Pancreas (tissue), 10 donors: Measurements from ENCODE around the gene STBD1. TPM values are rescaled to one million over a fixed set of nuclear protein-coding genes. Genes with fewer than 3 reads are reported as not detected.

ENCODE experiments used
- ATAC-seq, 4 donors: fragments of 200-7000 bp; cut with Tn5 transposase; one replicate each; pipeline versions ENCODE4 v1.8.0 to v1.9.1; 2020; ENCODE audit warnings: mild to moderate bottlenecking in 4 of 4, moderate library complexity in 4 of 4
- DNase-seq, 6 donors: peaks; one replicate each; pipeline ENCODE4 v3.0.0-alpha.2; 2020
- FAIRE-seq: peaks from 2 replicates; lab custom pipeline; 2012; peaks lifted over from hg19 to GRCh38; lab: Jason Lieb, UNC
- H3K27ac ChIP-seq, 4 donors: fragments of 200-600 bp; sonication (generic); 1 replicate in 3 of 4; 2 replicates in 1 of 4; pipeline versions ENCODE4 v1.5.0 to v1.8.0; 2020
- H3K27me3 ChIP-seq, 4 donors: fragments of 200-600 bp; one replicate each; pipeline ENCODE4 v1.8.0; 2021
- H3K36me3 ChIP-seq, 3 donors: fragments of 200-600 bp; sonication (generic) in 1 of 3; one replicate each; pipeline versions ENCODE4 v1.5.0 to v1.8.0; 2020 to 2021
- H3K4me1 ChIP-seq, 3 donors: fragments of 200-600 bp; one replicate each; pipeline ENCODE4 v1.8.0; 2021
- H3K4me3 ChIP-seq, 4 donors: fragments of 200-600 bp; sonication (generic) in 2 of 4; one replicate each; pipeline versions ENCODE4 v1.5.0 to v1.8.0; 2020 to 2021
- H3K9me3 ChIP-seq, 4 donors: fragments of 200-600 bp; one replicate each; pipeline ENCODE4 v1.8.0; 2021
- CTCF ChIP-seq, 4 donors: fragments of 200-600 bp; sonication (generic) in 3 of 4; IDR thresholded peaks; one replicate each; pipeline versions ENCODE4 v1.5.0 to v1.8.0; 2021; ENCODE audit warnings: antibody characterized with exemption in 4 of 4
- WGBS, 2 donors: extraction: QIAGEN DNeasy Blood & Tissue Kit; methylation state at CpG; one replicate each; pipeline ENCODE4 v1.1.7; 2013; 5-methylcytosine and 5-hydroxymethylcytosine counted together
- intact Hi-C, 3 donors: fragments of 100-400 bp; cut with DNase I; formaldehyde crosslinking; loops; one replicate each; pipeline versions ENCODE4 v1.11.1 to v1.14.2; 2022
- polyA plus RNA-seq, 2 donors: library from polyadenylated mRNA; stranded (reverse); fragments of 200-250 nt; gene quantifications; one replicate each; pipeline ENCODE4 v1.2.3, GENCODE V29; 2013
- total RNA-seq, 6 donors: library from RNA; stranded (reverse); fragmentation: NEBNext Ultra II Directional in 4 of 6; extraction: Animal tissue kit (Norgen Biotek cat#: 25700) in 4 of 6; gene quantifications; one replicate each; pipeline versions ENCODE4 v1.2.1 to v1.2.4, GENCODE V29; 2021 to 2023
- donor health status: healthy with polysubstance abuse.
- donor health status: DM: no; HTN: no; CAD: no; lungs with moderate emphysema.
- donor health status: DM: no; HTN: no; CAD: no.
- donor health status: control.
- donor health status: control.
- donor health status: Bipolar disorder and iron deficiency.
- donor health status: DM: yes; HTN: yes; CAD: no.
- donor health status: DM: no; HTN: no; CAD: no.
- donor health status: DM: no; HTN: no; CAD: no.
- donor health status: DM: yes; HTN: yes; CAD: no.

STBD1 gene
- total and polyA plus RNA-seq, 8 donors: 1.7 to 6.5 (median 3.1) TPM

GRCh38 chr4:76265631-76266218 is 40.8 kb upstream of the STBD1 start:
- Histone ChIP-seq H3K27me3 (no peaks in the 10 kb centered on the region), H3K36me3 (peaks cover 0 to 20% (median 0%) of the 10 kb centered on the region in 3 donors), H3K4me3 (no peak overlapping the region), H3K4me1 (no peaks in the 10 kb centered on the region), H3K9me3 (no peaks in the 10 kb centered on the region), H3K27ac (no peak overlapping the region)
- 86 to 87% methylated on average over 6 of the region's 6 CpGs for WGBS, 2 donors
- FAIRE-seq (no peak), ATAC-seq (no peak), DNase-seq (no peak)
- TF ChIP-seq CTCF (IDR thresholded peaks at IDR 0.05): no peak
- intact Hi-C loops: no loop called here

GRCh38 chr4:76266627-76267026 is 39.9 kb upstream of the STBD1 start:
- no peak overlapping the region for H3K4me3 ChIP-seq
- 70 to 75% methylated on average over 3 of the region's 3 CpGs for WGBS, 2 donors
- H3K9me3 ChIP-seq: no peaks in the 10 kb centered on the region
- no peak for FAIRE-seq
- intact Hi-C loops: no loop called here
- peaks cover 0 to 20% (median 0%) of the 10 kb centered on the region in 3 donors for H3K36me3 ChIP-seq
- TF ChIP-seq CTCF (IDR thresholded peaks at IDR 0.05): no peak
- H3K27me3 ChIP-seq: no peaks in the 10 kb centered on the region
- no peaks in the 10 kb centered on the region for H3K4me1 ChIP-seq
- ATAC-seq: no peak
- no peak overlapping the region for H3K27ac ChIP-seq
- DNase-seq: no peak

GRCh38 chr4:76267811-76268210 is 38.7 kb upstream of the STBD1 start:
- intact Hi-C loops: no loop called here
- H3K4me1 ChIP-seq: no peaks in the 10 kb centered on the region
- H3K27me3 ChIP-seq: no peaks in the 10 kb centered on the region
- peaks cover 0 to 20% (median 0%) of the 10 kb centered on the region in 3 donors for H3K36me3 ChIP-seq
- H3K27ac ChIP-seq: no peak overlapping the region
- FAIRE-seq: no peak
- TF ChIP-seq CTCF (IDR thresholded peaks at IDR 0.05): no peak
- WGBS, 2 donors: 94 to 96% methylated on average over 6 of the region's 6 CpGs
- no peaks in the 10 kb centered on the region for H3K9me3 ChIP-seq
- H3K4me3 ChIP-seq: no peak overlapping the region
- DNase-seq: no peak
- ATAC-seq: no peak

GRCh38 chr4:76270244-76271175 is 36.0 kb upstream of the STBD1 start:
- DNase-seq (no peak), ATAC-seq (peak in 3 of 4 donors; percentile 13 to 41 (median 39)), FAIRE-seq (no peak)
- no peak overlapping the region for H3K4me3 ChIP-seq
- no peaks in the 10 kb centered on the region for H3K4me1 ChIP-seq
- H3K36me3 ChIP-seq: peaks cover 0 to 12% (median 0%) of the 10 kb centered on the region in 3 donors
- no peaks in the 10 kb centered on the region for H3K9me3 ChIP-seq
- no peak overlapping the region for H3K27ac ChIP-seq
- intact Hi-C loops: no loop called here
- no peaks in the 10 kb centered on the region for H3K27me3 ChIP-seq
- no peak for TF ChIP-seq CTCF (IDR thresholded peaks at IDR 0.05)
- 81 to 88% methylated on average over 11 of the region's 11 CpGs for WGBS, 2 donors
